Ishikawa (cell line): ENCODE results near the gene ZCCHC14.

Experiments used
- NFIC ChIP-seq: IDR thresholded peaks from 2 replicates; pipeline ENCODE4 v1.6.1; 2012
- TEAD4 ChIP-seq: IDR thresholded peaks from 2 replicates; pipeline ENCODE4 v1.6.1; 2012
- ZBTB7A ChIP-seq: IDR thresholded peaks from 2 replicates; pipeline ENCODE4 v1.6.1; 2012; ENCODE audit warnings: low read depth
- TF ChIP-seq, protein P1 (sequence below): IDR thresholded peaks from 2 replicates; pipeline ENCODE4 v1.6.1; 2012; ENCODE audit warnings: low read depth, mild to moderate bottlenecking

GRCh38 chr16:87448866-87449265, 44.0 kb downstream of the ZCCHC14 start:
- TF ChIP-seq ZBTB7A (no peak), NFIC (no peak), TEAD4 (no peak)
- TF ChIP-seq, protein P1, sequence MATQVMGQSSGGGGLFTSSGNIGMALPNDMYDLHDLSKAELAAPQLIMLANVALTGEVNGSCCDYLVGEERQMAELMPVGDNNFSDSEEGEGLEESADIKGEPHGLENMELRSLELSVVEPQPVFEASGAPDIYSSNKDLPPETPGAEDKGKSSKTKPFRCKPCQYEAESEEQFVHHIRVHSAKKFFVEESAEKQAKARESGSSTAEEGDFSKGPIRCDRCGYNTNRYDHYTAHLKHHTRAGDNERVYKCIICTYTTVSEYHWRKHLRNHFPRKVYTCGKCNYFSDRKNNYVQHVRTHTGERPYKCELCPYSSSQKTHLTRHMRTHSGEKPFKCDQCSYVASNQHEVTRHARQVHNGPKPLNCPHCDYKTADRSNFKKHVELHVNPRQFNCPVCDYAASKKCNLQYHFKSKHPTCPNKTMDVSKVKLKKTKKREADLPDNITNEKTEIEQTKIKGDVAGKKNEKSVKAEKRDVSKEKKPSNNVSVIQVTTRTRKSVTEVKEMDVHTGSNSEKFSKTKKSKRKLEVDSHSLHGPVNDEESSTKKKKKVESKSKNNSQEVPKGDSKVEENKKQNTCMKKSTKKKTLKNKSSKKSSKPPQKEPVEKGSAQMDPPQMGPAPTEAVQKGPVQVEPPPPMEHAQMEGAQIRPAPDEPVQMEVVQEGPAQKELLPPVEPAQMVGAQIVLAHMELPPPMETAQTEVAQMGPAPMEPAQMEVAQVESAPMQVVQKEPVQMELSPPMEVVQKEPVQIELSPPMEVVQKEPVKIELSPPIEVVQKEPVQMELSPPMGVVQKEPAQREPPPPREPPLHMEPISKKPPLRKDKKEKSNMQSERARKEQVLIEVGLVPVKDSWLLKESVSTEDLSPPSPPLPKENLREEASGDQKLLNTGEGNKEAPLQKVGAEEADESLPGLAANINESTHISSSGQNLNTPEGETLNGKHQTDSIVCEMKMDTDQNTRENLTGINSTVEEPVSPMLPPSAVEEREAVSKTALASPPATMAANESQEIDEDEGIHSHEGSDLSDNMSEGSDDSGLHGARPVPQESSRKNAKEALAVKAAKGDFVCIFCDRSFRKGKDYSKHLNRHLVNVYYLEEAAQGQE: no peak
